ENCODE data around the gene P2RY13.

P2RY13 gene

DNA sequence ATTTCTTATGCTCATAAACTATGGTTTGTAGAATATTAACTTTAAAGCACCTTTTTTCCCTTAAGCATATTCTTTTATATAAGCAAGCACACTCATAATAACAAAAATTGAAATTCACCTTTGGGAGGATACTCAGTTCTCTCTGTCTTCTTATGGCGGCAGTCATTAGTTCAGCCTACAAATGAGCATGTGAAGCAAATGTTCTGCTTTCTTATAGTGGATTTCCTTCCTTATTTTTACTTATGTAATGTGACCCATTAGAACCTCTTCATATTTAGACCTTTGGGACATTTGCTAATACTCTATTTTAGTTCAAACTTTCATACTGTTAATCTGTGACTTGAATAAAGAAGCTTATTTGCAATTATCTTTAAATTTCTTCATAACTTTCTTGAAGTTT lies at the start of gene P2RY13:
Gene P2RY13 (minus strand): TSS at position 187 of the 400 bp plus-strand sequence. CDS start 21 bp downstream, at position 166.
- DNase-seq (no peak), ATAC-seq (replicated peaks) (no peak)
- Mint-ChIP-seq H3K27ac (peak within 1 kb of the TSS; percentile 1), H3K36me3 (no peaks in the 10 kb centered on the region), H3K4me3 (peak within 1 kb of the TSS; percentile 18 to 84), H3K4me1 (peaks cover 2 to 8% of the 10 kb centered on the region in 2 donors), H3K9me3 (no peaks in the 10 kb centered on the region), H3K27me3 (no peaks in the 10 kb centered on the region)

DNA sequence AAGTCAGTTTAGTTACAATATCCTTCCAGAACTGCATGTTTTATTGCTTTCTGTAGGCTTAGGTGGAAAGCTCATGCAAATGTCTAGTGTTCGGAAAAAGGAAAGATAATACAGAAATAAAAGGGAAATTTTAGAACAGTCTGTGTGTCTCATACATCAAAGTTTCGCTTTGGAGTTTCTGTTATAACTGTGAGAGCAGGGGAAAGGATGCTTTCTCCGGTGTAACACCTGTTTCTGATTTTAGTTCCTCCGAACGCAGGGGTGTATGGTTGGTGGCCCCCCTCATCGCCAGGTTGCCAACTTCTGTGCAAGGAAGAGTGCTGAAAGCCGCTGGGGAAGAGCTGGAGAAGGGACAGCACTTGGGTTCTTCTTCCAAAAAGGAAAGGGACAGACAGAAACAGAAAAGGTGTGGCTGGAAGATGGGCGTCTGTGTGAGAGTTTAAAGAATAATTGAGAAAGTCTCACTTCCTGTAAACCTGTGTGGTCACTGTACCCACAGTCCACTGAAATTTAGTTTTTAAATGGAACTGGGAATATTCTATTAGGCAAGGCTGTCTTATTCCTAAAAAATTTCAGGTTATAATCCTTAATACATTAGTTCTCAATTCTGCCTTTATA lies 48.5 kb upstream of the P2RY13 start:
- Mint-ChIP-seq H3K4me3 (peak overlapping the region in 1 of 2 donors; percentile 72), H3K27ac (peak overlapping the region; percentile 14), H3K9me3 (no peaks in the 10 kb centered on the region), H3K27me3 (no peaks in the 10 kb centered on the region), H3K4me1 (peaks cover 16 to 29% of the 10 kb centered on the region in 2 donors), H3K36me3 (peaks cover 8% of the 10 kb centered on the region in 2 donors)
- no peak for DNase-seq
- ATAC-seq (replicated peaks): peak in 1 of 2 donors; percentile 7

DNA sequence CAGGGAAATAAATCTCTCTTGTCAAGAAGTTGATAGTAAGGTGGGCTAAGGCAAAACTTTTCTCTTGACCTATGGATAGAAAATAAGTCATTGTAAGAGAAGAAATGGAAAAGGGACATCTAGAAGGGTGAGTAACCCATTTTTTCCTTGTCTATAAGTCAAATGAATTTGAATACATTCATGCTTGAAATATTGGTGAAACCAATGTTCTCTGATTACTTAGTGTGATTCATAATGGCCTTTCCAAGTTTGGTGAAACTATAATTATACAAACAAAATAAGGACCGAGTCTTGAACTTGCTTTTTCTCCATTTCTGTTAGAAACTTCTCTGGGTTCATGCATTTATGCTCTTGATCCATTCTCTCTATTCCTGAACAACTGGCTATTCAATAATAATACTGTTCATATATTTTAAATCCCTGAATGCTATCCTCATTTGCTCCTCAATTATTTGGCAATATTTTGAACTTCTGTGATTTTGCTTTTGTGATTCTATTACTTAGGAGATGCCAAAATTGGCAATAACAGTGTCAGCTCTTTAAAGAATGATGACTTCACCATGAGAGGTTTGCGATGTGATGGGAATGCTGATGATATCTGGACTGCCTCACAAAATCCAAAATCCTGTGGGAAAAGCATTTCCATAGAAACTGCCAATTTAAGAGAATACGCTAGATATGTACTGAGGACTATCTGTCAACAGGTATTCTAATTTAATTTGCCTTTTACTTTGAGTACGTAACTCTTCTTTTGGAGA lies 42.9 kb upstream of the P2RY13 start:
- Mint-ChIP-seq H3K36me3 (no peaks in the 10 kb centered on the region), H3K9me3 (no peaks in the 10 kb centered on the region), H3K4me1 (peaks cover 3 to 11% of the 10 kb centered on the region in 2 donors), H3K27ac (no peak overlapping the region), H3K27me3 (no peaks in the 10 kb centered on the region), H3K4me3 (no peak overlapping the region)
- ATAC-seq (replicated peaks) (no peak), DNase-seq (no peak)

DNA sequence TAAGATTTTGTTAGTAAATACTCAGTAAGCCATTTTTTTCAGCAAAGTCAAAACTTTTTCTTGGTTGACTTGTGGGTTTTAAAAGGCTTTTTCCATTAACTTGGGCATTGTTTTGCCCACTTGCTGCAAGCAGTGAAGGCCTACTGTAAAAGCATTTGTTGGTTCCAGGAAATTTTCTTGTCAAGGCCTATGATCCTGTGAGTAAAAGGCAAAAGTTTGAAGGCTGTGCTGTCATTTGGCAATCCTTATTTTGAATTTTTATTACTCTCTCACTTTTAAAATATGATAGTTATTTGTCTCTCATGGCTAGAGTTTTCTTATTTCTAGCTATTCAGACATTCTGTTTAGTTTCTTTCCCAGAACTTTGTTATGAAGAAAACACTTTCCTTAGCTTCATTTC lies 42.2 kb upstream of the P2RY13 start:
- no peak overlapping the region for H3K4me3 Mint-ChIP-seq
- H3K9me3 Mint-ChIP-seq: no peaks in the 10 kb centered on the region
- H3K27ac Mint-ChIP-seq: no peak overlapping the region
- DNase-seq: no peak
- no peaks in the 10 kb centered on the region for H3K36me3 Mint-ChIP-seq
- peaks cover 3 to 14% of the 10 kb centered on the region in 2 donors for H3K4me1 Mint-ChIP-seq
- no peaks in the 10 kb centered on the region for H3K27me3 Mint-ChIP-seq
- ATAC-seq (replicated peaks): no peak

DNA sequence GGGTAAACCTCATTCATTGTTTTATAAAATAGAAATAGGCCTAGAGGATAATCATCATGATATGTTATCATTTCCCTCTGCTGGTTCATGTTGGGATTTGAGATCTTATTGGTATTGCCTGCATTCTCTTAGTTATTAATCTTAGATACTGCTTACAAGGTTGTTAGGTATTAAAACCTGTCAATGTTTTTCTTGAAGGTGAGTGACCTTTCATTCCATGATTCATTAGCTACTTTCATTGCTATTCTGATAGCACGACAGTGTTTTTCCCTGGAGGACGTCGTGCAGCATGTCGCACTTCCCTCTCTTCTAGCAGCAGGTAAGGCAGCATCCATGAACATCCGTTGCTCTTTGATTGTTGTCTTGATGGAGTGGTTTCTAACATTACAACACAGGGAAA lies 38.1 kb upstream of the P2RY13 start:
- no peaks in the 10 kb centered on the region for H3K27me3 Mint-ChIP-seq
- DNase-seq: no peak
- H3K9me3 Mint-ChIP-seq: no peaks in the 10 kb centered on the region
- ATAC-seq (replicated peaks): peak; percentile 44 to 75
- no peaks in the 10 kb centered on the region for H3K36me3 Mint-ChIP-seq
- H3K4me3 Mint-ChIP-seq: no peak overlapping the region
- H3K4me1 Mint-ChIP-seq: peaks cover 3 to 12% of the 10 kb centered on the region in 2 donors
- no peak overlapping the region for H3K27ac Mint-ChIP-seq

DNA sequence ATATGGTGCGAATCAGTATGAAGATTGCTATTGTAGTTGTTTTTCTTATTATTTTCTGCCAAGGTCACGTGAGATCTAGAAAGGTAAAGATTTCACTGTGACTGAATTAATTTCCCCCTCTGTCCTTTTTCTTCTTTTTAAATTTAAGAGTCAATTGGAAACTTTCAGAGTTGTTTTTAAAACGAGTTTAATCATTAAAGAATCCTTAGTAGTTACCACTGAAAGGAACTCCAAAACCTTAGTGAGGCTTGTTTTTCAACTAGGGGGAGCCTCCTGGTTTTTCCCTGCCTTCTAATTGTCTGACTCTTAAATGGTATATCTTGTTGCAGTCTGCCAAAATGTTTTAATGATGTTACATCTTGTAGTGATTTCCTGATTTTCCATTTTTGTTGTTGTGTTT lies 37.6 kb upstream of the P2RY13 start:
- Mint-ChIP-seq H3K36me3 (no peaks in the 10 kb centered on the region), H3K27me3 (no peaks in the 10 kb centered on the region), H3K27ac (no peak overlapping the region), H3K4me1 (peaks cover 3 to 12% of the 10 kb centered on the region in 2 donors), H3K4me3 (no peak overlapping the region), H3K9me3 (no peaks in the 10 kb centered on the region)
- no peak for DNase-seq
- peak in 1 of 2 donors; percentile 46 for ATAC-seq (replicated peaks)

DNA sequence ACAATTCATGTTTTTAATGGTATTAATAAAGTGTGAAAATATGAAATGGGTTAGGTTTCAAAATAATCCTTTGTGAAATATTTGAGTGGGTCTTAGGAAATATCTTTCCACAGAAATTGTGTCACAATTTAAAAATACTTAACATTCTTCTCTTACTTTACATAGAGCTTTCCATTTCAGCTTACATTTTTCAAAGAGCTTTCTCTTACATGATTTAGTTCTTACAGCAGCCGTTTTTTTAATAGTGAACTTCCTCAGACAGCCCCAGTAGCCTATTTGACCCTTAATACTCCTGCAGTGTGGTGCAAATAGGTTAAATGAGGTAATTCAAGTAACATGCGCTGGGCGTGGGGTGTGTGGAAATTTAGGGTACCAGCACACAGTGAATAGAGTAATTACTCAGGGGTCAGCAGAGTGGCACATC lies 33.4 kb upstream of the P2RY13 start:
- Mint-ChIP-seq H3K27ac (no peak overlapping the region), H3K4me3 (no peak overlapping the region), H3K36me3 (no peaks in the 10 kb centered on the region), H3K27me3 (no peaks in the 10 kb centered on the region), H3K4me1 (peaks cover 5 to 12% of the 10 kb centered on the region in 2 donors), H3K9me3 (no peaks in the 10 kb centered on the region)
- ATAC-seq (replicated peaks) (no peak), DNase-seq (no peak)

DNA sequence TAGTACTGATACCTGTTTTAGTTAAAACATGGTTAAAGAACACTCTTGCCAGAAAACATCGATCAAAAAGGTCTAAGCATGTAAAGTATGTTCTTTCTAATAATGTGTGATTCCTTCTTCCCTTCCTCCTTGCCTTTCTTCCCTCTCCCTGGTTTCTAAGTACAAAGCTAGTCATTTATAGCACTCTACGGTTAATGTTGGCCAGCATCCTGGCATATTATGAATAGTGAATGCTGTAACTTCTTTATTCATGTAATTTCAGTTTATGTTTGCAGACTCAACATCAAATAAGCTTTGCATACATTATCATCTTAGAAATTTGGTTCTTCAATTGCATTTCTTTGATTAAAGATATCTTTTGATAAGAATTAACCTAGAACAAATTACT lies 28.1 kb upstream of the P2RY13 start:
- DNase-seq: no peak
- Mint-ChIP-seq H3K27ac (no peak overlapping the region), H3K36me3 (no peaks in the 10 kb centered on the region), H3K4me1 (peaks cover 5 to 11% of the 10 kb centered on the region in 2 donors), H3K4me3 (no peak overlapping the region), H3K9me3 (no peaks in the 10 kb centered on the region), H3K27me3 (no peaks in the 10 kb centered on the region)
- no peak for ATAC-seq (replicated peaks)

DNA sequence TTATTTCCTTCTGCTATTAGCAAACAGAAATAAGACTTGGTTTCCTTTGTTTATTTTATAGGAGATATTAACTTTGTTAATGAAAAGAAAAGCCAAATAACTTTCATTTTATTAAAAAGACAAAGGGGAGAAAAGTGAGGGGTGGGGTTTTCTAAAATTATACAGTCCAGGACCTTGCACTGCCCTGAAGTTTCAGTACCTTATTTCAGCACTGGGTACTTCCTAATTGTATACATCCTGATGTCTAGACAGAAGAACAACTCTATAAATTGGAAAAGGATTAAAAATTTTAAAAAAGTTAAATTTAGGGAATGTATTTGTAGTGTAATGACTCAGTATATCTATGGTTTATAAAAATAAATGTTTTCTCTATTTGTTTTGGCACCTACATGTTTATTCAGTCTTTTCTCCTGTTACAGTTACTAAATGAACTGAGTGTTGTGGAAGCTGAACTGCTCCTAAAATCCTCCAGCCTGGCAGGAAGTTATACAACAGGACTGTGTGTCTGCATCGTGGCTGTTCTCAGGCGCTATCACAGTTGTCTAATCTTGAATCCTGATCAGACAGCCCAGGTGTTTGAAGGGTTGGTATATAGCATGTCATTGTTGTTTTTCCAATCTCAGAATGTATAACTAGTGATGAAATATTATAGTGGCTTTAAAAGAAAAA lies 27.6 kb upstream of the P2RY13 start:
- Mint-ChIP-seq H3K4me1 (peaks cover 7 to 16% of the 10 kb centered on the region in 2 donors), H3K36me3 (no peaks in the 10 kb centered on the region), H3K27ac (no peak overlapping the region), H3K9me3 (no peaks in the 10 kb centered on the region), H3K27me3 (no peaks in the 10 kb centered on the region), H3K4me3 (no peak overlapping the region)
- peak; percentile 67 to 71 for ATAC-seq (replicated peaks)
- no peak for DNase-seq

DNA sequence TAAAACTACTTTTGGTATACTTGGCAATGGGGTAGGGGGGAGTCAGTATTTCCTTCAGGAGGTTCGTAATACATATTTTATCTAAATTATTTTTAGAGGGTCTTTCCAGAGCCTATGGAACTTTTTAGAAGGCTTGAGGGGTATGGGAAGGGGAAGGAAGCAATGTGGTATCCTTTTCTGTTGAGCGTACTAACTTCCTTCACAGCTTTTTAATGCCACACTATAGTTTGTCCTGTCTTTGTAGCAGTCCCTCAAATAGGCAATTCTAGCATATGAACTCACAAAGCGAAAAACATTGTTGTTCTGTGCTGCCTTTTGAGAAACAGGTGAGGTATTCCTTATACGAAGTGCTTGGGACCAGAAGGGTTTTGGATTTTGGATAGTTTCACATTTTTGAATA lies 22.3 kb upstream of the P2RY13 start:
- DNase-seq: no peak
- Mint-ChIP-seq H3K9me3 (no peaks in the 10 kb centered on the region), H3K36me3 (no peaks in the 10 kb centered on the region), H3K4me3 (peak overlapping the region; percentile 46 to 63), H3K27ac (peak overlapping the region; percentile 33), H3K4me1 (peaks cover 11 to 34% of the 10 kb centered on the region in 2 donors), H3K27me3 (no peaks in the 10 kb centered on the region)
- ATAC-seq (replicated peaks): peak; percentile 35 to 44

DNA sequence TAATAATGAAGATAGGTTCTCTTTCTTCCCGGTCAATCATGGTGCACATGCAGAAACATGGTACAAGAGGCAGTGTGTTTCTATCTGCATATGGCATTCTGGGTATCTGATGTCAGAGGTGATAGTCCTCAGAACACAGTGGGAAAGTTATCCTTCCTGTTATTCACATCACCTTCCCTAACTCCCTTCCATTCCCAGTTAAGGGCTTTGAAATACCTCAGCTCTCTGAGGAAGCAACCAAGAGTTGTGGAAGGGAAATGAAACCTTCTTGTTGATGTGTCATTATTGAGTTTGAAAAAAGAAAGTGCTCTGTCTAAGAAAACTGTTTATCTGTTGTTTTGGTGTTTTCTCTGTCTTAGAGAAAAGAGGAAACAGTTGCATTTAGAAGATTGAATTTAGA lies 21.9 kb upstream of the P2RY13 start:
- Mint-ChIP-seq H3K27ac (peak overlapping the region; percentile 33), H3K4me1 (peaks cover 13 to 38% of the 10 kb centered on the region in 2 donors), H3K27me3 (no peaks in the 10 kb centered on the region), H3K4me3 (peak overlapping the region; percentile 46 to 63), H3K9me3 (no peaks in the 10 kb centered on the region), H3K36me3 (no peaks in the 10 kb centered on the region)
- ATAC-seq (replicated peaks) (peak; percentile 77 to 83), DNase-seq (no peak)

DNA sequence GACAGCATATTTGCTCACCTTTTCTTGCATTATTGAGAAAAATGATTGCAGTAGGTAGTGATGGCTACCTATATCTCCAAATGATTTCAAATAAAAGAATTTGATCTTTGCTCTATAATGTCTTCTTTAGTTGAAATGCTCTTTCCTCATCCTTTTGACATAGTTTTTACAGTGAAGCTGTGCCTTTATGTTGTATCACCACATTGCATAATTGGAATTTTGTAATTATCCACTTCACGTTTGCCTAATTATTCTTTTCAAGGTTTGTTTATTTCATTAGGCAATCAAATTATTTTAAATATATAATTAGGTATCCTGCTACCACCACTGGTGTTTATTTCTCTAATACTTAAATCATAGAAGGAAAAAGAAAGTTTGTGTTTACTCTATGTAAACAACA lies 21.3 kb upstream of the P2RY13 start:
- no peak for ATAC-seq (replicated peaks)
- Mint-ChIP-seq H3K27ac (no peak overlapping the region), H3K9me3 (no peaks in the 10 kb centered on the region), H3K36me3 (no peaks in the 10 kb centered on the region), H3K27me3 (no peaks in the 10 kb centered on the region), H3K4me3 (no peak overlapping the region), H3K4me1 (peaks cover 16 to 44% of the 10 kb centered on the region in 2 donors)
- DNase-seq: no peak

DNA sequence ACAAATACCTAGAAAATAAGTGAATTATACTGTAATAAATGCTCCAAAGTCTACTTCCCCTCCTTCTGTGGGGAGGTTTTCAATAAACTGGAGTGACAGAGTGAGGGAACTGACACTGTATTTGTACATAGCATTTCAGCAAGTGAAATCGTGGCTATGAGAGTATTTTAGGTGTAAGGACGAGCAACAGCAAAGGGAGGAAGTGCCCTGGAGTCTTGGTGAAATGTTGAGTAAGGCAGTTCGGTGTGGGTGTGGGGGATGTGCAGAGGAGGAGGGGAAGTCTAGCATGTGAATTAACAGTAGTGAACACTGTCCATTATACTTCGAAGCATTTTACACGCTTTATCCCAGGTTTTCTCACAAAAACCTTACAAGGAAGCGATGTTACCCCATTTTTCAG lies 18.1 kb upstream of the P2RY13 start:
- no peak overlapping the region for H3K27ac Mint-ChIP-seq
- ATAC-seq (replicated peaks) (peak in 1 of 2 donors; percentile 44), DNase-seq (no peak)
- no peaks in the 10 kb centered on the region for H3K36me3 Mint-ChIP-seq
- peaks cover 0 to 1% of the 10 kb centered on the region in 2 donors for H3K9me3 Mint-ChIP-seq
- no peaks in the 10 kb centered on the region for H3K27me3 Mint-ChIP-seq
- peaks cover 16 to 42% of the 10 kb centered on the region in 2 donors for H3K4me1 Mint-ChIP-seq
- no peak overlapping the region for H3K4me3 Mint-ChIP-seq

DNA sequence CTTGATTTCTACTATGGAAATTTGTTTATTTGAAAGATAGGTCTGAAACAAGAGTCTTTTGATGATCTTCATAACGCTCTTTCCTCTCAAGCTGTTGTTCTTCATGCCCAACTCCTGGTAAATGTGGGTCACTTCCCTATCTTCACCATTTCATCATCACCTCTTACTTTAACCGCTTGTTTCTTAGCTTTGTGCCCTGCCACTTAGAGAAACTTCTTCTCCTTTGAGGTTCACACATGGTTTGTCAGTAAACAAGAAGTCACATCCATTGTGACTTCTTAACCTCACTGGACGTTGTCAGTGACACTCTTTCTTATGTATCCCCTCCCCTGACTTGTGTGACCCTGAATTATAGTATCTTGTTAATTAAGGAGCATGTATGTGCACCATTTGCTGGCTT lies 16.9 kb upstream of the P2RY13 start:
- Mint-ChIP-seq H3K4me3 (no peak overlapping the region), H3K36me3 (no peaks in the 10 kb centered on the region), H3K27ac (peak overlapping the region; percentile 4), H3K27me3 (no peaks in the 10 kb centered on the region), H3K4me1 (peaks cover 11 to 31% of the 10 kb centered on the region in 2 donors), H3K9me3 (peaks cover 0 to 1% of the 10 kb centered on the region in 2 donors)
- DNase-seq (no peak), ATAC-seq (replicated peaks) (no peak)

Data from stimulated activated naive B cell treated with anti-CD40 and anti-IgM and Interleukin-4, amounts not matched to agents 10 μg/mL and 1 μg/mL and 100 μg/mL, for 72 hours (primary cell).